SHP77 (cell line): ENCODE results near the gene TNFRSF1A.

Experiments
- DNase-seq, 2 experiments: peaks; one replicate each; lab custom pipeline; 2025; lab: John Stamatoyannopoulos, UW

The TNFRSF1A gene

DNA sequence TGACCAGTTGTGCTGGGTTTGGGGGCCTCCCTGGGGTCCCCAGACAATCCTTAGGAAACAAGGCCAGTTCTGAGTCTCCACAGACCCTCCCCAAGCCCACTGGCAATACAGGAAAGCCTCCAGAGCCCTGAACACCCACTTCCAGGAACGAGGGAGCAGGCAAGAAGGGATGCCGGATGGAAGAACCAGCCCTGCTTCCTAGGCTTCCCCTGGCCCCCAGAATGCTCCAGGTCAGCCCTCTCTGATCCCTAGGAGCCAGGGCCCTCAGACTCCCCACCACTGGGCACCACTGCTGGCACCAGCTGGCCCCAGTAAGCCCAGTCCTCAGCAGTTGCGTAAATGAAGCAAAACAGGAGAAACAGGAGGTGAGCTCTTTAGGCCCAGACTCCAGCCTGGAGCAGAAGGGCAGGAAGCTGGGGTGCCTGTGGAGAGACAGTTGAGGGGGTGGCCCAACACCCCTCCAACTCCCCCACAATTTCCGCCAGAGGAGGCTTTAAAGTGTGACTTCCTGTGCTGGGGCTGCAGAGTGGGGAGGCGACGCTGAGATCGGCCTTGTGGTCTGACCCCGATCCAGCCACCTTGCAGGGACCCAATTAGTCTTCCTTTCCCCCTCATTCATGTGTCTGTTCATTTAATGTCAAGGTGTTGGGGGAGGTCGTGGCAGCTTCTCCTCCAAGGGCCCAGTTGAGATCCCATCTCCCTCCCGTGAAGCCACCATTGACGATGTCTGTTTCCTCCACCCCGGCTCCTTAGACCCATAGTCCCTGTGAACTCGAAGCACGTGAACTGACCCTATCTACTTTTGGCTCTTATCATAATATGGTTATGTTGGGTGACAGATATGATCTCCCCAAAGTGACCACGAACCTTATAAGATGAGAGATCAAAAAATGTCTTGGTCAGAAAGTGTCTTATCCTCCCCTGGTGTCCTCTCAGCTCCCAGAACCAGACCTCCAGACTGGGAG is 4.7 kb downstream of the TNFRSF1A start:
- no peak for DNase-seq

DNA sequence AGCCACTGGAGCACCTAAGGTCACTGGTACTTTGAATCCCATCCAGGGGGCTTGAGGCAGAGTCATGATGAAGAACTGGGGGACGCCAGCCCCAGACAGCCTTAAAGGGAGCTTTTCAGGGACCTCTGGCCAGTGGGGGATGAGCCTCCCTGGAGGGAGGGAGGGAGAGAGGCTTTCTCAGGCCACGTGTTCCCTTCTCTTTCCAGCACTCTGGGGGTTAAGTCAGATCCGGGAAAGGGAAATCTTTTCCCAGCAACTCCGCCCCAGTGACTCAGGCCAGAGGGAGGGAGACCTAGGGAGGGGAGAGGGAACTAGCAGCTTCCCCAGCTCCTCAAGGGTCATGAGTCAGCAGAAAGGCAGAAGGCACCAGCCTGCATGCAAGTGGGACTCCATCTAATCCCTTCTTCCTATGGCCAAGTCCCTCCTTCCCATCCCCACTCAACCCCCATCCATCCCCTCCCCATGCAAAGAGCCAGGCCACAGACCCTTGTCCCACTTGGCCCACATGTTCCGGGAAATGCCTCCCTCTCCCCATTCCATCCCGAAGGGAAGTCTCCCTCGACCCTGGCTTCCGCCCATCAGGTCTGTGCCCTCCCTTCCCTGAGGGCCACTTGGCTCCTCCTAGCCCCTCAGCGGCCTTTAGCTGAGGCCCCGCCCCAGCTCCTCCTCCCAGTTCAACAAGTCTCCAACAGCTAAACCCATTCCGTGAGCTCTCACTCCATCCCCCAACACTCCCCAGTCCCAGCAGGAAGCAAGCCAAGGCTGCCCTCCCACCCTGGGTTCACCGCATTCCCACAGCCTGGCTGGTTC is 5.6 kb downstream of the TNFRSF1A start:
- peak; percentile 79 to 85 for DNase-seq

DNA sequence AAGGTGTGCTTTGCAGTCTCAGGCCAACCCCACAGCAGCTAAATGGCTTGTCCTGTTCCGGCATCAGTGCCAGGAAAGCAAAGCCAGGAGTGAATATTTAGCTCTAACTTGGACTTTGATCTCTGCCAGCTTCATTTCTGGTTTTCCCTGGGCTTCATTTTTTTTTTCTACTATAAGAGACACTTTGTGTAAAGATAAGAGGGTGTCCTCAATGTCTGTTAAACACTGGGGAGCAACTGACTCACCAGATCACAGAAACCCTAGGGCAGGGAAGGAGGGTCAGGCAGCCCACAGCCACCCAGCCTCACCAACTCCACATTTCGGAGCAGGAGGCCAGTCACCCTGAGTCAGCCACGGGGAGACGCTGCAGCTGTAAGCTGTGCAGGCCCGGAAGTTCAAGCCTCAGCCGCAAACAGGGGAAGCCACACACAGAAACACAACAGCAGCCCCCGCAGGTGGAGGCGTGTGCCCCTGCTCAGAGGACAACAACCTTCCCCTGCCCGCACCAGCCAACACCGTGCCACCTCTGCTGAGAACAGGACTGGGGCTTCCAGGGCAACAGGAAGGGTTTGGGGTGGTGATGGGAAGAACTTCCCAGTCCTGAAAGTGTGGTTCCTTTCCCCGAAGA is 6.3 kb downstream of the TNFRSF1A start:
- peak; percentile 46 to 53 for DNase-seq

DNA sequence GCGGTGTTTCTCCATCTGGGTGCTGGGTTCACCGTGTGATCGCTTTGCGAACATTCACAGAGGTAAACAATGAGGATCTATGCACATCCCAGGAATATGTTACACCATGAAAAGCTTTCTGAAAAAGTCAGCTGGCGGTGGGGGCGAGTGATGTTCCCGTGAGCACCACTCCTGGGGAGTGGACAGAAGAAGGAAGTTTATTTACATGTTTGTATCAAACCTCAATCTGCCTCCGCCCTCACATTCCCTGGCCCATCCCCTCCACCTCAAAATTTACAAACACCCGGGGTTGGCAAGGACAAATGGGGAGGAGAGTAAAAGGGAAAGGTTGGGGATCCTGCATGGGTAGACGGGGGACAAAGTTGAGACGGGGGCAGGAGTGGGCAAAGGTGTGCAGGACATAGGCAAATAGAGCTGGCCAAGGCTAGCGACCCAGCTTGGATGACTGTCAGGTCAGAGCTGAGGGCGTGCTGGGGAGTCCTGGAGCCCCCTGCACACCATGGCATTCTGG is 6.9 kb downstream of the TNFRSF1A start:
- no peak for DNase-seq

DNA sequence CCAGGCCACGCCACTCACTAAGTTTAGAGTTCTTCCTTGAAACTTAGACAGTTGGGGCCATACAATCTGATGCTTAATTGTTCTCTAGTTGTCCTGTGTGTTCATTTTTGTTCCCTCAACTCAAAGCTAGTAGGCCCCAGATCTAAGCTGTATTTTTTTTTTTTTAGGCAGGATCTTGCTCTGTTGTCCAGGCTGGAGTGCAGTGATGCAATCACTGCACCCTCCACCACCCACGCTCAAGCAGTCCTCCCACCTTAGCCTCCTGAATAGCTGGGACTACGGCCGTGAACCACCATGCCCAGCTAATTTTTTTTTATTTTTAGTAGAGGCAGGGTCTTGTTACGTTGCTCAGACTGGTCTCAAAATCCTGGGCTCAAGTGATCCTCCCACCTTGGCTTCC is 7.5 kb downstream of the TNFRSF1A start:
- no peak for DNase-seq

DNA sequence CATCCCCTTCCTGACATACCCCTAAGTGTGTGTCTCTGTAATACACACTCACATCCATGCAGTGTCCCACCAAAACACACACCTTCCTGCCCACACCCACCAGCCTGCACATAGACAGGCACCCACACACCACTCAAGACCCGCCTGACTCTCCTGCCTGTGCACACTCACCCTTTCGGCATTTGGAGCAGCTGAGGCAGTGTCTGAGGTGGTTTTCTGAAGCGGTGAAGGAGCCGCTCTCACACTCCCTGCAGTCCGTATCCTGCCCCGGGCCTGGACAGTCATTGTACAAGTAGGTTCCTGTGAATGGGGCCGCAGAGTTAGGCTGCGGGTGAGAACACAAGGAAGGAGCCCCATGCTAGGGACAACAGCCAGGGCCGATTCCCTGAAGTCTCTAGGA is 8.3 kb downstream of the TNFRSF1A start:
- no peak for DNase-seq

DNA sequence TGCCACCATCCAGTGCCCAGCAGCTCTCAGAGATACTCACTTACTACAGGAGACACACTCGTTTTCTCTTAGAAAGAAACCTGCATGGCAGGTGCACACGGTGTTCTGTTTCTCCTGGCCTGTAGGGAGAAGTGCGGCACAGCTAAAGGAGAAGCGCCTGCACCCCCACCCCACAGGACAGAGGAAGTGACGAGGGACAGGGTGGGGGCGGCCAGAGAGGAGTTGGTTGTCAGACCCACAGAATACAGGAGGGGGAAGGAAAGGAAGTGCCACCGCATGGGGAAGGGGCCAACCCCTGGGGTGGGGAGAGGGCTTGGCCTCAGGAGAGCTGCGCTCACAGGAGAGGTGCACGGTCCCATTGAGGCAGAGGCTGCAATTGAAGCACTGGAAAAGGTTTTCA is 8.8 kb downstream of the TNFRSF1A start:
- no peak for DNase-seq

DNA sequence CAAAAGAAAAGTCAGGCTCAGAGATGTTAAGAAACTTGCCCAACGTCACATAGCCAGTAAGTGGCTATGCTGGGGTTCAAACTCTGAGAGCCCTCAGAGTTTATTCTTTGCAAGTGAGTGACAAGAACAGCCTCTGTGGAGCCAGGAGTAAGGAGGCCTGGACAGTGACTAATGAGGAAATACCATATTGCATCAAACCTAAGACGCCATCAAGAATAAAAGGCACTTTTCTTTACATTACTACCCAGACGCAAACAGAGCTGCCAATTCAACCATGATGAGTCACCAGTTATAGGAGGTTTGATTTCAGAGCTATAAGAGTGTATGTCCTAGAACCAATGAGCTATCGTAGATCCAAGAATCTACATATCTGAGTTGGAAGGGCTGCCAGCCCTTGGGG is 9.4 kb downstream of the TNFRSF1A start:
- DNase-seq, result no peak

DNA sequence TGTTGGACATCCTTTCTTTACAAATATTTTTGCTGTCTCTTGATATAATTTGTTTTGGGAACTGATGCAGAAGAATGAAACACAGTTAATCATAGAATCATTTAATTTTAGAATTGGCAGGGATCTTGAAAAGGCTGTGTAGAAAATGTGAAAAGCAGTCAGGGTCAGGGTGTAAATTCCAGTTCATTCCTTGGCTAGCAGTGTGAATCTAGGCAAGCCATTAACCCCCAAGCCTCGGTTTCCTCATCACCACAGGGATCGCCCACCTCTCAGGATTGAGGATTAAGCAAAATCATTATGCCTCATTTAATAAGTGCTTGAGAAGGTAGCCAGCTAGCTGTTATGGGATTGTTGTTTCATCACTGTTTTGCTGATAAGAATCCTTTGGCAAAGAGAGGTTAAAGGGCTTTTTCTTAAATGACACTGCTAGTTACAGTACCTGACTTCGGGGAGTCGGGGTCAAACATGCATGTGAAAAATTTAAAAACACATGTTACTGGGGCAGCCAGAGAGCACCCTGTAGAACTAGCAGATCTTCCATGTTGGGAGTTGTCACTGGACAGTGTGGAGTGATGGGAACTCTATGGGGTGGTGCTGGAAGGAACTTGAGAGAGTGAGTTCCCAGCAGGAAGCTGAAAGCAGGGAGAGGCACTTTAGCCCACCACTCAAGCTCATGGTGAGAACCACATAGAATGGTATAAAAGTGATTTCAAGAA is 10.7 kb downstream of the TNFRSF1A start:
- no peak for DNase-seq

DNA sequence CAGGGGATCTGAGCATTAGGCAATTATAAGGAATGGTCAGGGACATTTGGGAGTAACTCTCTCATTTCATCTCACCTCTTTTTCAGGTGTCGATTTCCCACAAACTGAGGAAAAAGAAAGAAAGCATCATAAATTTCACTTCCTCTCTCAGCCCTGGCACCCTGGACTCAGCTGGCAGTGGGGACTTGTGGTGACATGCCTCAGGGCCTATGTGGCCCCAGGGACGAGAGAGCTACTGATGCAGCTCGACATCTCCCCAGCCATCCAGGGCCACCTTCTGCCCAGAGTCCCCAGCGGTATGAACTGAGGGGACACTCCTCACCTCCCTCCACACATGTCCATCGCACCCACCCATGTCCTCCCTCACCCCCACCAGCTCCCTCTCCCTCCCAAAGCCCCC is 11.7 kb downstream of the TNFRSF1A start:
- DNase-seq, result no peak

DNA sequence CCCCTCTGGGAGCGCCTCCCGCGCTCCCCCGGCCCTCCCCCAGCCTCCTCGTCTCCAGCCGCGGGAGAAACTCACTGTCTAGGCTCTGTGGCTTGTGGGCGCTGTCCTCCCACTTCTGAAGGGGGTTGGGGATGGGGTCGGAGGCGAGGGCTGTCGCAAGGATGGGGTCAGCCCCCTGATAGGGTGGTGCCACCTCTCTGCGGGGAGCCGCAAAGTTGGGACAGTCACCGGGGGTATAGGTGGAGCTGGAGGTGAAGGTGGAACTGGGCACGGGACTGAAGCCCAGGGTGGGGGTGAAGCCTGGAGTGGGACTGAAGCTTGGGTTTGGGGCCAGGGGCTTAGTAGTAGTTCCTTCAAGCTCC is 12.2 kb downstream of the TNFRSF1A start:
- no peak for DNase-seq

DNA sequence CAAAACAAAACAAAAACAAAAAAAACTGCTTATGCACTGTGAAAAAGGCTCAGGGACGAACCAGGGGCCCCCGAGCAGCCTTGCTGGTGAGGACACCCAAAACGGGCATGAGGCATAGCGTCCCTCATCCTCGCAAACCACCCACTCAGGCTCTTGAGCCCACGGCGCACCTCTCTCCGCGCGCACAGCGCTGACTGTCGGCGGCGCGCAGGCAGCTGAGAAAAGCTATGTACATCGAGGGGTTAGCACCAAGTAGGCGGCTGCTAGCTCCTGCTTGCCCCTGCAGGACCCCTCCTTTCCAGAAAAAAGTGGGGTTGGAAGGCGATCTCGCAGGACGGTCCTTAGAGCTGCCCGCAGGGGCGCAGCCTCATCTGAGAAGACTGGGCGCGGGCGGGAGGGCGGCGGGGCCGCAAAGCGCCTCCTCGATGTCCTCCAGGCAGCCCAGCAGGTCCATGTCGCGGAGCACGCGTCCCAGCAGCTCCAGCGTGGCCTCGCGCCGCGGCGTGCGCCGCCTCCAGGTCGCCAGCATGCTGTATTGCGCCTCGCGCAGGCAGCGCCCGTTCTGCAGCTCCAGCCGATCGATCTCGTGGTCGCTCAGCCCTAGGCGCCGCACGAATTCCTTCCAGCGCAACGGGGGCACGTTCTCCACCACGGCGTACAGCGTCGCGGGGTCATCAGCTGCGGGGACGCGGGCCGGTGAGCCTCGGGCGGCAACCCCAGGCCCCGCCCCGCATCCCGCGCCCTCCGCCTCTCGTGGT is 12.8 kb downstream of the TNFRSF1A start:
- no peak for DNase-seq

DNA sequence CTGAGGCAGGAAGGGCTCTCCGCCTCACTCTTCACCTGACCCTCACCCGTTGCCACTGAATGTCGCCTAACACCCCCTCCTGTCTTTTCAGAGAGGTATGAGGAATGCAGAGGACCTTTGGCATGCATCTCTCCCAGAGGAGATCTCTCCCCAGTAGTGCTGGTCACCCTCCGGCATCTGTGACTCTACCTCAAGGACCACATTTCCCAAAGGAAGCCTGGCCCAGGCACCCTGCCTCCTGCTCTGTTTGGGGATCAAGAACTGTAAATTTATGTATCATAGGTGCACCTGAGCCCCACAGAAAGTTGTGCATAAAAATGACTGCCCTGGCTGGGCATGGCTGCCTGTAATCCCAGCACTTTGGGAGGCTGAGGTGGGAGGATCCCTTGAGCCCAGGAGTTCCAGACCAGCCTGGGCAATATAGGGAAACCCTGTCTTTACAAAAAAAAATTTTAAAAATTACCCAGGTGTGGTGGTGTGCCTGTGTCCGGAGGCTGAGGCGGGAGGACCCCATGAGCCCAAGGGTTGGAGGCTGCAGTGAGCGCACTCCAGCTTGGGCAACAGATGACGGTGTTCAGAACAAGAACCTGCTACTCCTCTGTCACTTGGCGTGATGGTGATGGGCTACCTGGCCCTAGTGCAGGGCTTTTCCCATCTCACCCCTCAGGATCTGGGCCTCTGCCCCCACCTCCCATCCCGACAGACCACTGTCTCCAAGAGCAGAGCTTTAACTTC is 13.7 kb downstream of the TNFRSF1A start:
- DNase-seq, result no peak

DNA sequence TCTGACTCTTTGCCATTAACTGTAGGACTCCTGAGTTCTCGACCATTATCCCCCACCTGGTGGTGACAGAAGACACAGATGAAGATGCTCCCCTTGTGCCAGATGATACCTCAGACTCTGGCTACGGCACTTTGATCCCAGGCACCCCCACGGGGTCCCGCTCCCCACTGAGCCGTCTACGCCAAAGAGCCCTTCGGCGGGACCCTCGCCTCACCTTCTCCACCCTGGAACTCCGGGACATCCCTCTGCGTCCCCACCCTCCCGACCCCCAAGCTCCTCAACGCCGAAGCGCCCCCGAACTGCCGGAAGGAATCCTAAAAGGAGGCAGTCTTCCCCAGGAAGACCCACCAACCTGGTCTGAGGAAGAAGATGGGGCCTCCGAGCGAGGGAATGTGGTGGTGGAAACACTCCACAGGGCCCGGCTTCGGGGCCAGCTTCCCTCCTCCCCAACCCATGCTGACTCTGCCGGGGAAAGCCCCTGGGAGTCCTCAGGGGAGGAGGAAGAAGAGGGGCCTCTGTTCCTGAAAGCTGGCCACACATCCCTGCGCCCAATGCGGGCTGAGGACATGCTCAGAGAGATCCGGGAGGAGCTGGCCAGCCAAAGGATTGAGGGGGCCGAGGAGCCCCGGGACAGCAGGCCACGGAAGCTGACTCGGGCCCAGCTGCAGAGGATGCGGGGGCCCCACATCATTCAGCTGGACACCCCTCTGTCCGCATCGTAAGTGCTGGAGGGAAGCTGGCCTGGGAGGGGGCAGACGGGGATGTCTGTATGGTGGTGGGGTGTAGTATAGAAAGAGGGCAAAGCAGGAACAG is 14.4 kb downstream of the TNFRSF1A start:
- DNase-seq, result no peak

DNA sequence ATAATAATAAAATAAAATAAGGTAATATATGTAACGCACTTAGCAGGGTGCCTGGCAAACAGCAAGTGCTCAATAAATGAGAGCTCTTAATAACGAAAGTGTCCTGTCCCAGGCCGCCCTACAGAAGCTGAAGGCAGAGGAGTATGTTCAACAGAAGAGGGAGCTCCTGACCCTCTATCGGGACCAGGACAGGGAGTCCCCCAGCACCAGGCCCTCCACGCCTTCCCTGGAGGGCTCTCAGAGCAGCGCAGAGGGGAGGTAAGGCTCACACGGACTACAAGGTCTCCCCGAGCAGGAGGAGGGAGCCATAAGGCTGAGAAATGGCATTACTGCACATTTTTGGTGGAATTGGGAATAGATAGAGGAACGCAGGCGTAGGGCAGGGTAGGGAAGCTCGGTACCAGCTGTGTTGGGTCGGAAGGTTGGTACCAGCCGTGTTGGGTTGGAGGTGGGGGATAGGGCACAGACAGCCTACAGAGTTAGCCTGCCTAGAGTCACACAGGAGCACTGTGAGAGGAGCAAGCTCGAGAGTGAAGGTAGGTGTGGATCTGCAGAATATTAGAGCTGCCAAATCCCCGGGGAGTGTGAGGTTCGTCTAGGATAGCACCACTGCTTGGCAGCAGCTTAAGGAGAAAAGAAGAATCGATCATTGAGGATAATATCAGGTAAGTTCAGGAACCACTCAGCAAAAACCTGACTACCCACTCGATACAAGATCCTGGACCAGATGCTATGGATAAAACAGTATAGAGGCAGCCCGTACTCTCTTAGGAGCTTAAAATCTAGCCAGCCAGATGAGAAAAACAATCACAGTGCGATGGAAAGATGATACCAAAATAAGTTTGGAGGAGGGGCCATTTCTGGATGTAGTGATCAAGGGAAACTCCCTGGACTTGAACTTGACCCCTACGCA is 15.3 kb downstream of the TNFRSF1A start:
- DNase-seq, result peak in 1 of 2 experiments; percentile 14

DNA sequence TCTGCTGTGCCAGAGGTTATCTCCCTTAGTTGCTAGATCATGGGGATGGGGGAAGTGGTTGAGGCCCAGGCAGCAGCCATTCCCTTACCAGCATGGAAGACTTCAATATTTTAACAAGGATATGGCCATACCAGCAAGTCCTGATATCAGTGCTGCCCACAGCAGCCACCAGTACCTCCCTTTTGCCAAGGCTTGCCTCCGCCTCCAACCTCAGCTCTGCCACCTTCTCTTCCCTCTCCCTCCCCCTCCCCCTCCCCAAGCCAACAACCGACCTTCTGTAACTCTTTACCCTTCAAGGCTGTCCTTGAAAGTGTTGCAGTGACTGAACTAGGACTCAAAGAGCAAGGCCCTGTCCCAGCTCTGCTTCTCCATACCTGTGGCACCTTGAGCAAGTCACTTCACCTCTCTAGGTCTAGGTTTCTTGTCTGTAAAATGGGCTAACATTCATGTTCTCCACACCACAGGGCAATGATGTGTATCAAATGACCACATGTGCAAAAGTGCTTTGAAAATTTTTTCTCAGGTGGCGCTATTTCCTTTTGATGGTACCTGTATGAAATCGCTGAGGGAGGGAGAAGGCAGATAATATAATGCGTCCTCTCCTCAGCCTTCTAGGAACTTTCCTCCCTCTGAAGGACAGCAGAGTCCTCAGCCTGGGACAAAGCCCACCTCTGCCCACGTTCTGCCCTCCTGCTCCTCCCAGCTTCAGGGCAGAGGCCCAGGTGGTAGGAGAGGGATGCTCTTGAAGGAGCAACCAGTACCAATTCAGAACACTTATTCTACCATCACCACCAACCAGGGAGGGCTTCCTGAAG is 16.7 kb downstream of the TNFRSF1A start:
- no peak for DNase-seq

DNA sequence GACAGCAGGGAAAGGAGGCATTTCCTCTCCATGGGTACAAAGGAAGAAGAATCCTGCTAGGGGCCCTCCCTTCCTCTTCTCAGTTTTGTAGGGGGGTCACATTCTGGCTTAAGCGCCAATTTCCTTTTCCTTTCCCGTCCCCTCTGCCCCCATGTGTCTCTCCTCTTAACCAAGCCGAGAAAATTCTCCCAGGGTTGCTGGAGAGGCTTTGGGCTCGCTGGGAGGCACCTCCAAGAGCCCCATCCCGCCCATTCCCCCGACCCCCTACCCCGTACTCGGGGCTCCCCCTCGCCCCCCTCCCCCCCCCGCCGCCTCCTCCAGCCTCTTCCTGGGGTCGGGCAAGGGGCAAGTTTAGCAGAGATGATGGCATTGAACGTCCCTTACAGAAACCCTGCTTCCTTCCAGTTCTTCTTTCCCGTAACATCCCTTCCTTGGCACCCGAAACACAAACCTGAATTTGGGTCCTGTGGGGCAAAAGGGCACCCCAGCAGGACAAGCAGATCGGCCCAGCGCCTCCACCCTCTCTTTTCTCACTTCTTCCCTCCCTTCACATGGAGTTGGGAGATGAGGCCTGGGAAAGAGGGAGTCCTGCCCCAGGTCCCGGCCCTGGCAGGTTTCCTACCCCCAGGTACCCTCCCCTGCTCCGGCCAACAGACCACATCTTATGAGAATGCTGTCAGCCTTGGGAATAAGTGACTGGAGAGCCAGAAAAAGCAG is 17.7 kb downstream of the TNFRSF1A start:
- no peak for DNase-seq
